Brain microvascular endothelial cell (primary cell): Measurements from ENCODE around the gene SIRT4.

Experiments
- DNase-seq: peaks from one replicate; pipeline ENCODE4 v3.0.0-alpha.2; 2020
- H3K27ac ChIP-seq: fragments of 250-450 bp; sonication (Bioruptor Pico); 2 replicates; pipeline ENCODE4 v1.5.1; 2020; ENCODE audit warnings: mild to moderate bottlenecking, moderate library complexity
- H3K27me3 ChIP-seq: fragments of 250-450 bp; sonication (Bioruptor Pico); replicated peaks from 2 replicates; pipeline ENCODE4 v1.5.1; 2020; ENCODE audit warnings: mild to moderate bottlenecking
- H3K36me3 ChIP-seq: fragments of 250-450 bp; sonication (Bioruptor Pico); replicated peaks from 2 replicates; pipeline ENCODE4 v1.5.1; 2020; ENCODE audit warnings: mild to moderate bottlenecking
- H3K4me3 ChIP-seq: 2 replicates; pipeline ENCODE4 v1.5.1; 2011; ENCODE audit warnings: low read depth, mild to moderate bottlenecking, control low read depth, low read length, moderate library complexity
- CTCF ChIP-seq: IDR thresholded peaks from 2 replicates; pipeline ENCODE4 v1.5.1; 2011; ENCODE audit warnings: low read depth, mild to moderate bottlenecking, moderate library complexity, low read length, control low read depth, inconsistent platforms; ENCODE audit errors: missing control alignments
- in situ Hi-C: cut with HindIII; loops from 2 replicates; pipeline ENCODE4 v1.10.0; 2017; ENCODE audit warnings: low sequenced_read_pairs, low pct_ligation_motif_present

SIRT4 gene

GRCh38 chr12:120346681-120347080 lies 44.6 kb downstream of the SIRT4 start:
- H3K4me3 ChIP-seq: no peak overlapping the region
- H3K27ac ChIP-seq: no peak overlapping the region
- no peaks in the 10 kb centered on the region for H3K27me3 ChIP-seq
- DNase-seq: no peak
- no peaks in the 10 kb centered on the region for H3K36me3 ChIP-seq
- in situ Hi-C loops: no loop called here
- peak; percentile 45 for TF ChIP-seq CTCF

- Histone ChIP-seq H3K27me3 (no peaks in the 10 kb centered on the region), H3K27ac (no peak overlapping the region), H3K36me3 (no peaks in the 10 kb centered on the region), H3K4me3 (no peak overlapping the region)
- TF ChIP-seq CTCF: no peak
- in situ Hi-C loops: no loop called here
- DNase-seq: no peak
Observed at GRCh38 chr12:120347766-120348165, 45.6 kb downstream of the SIRT4 start.

- in situ Hi-C loops: no loop called here
- H3K27me3 ChIP-seq: no peaks in the 10 kb centered on the region
- no peak overlapping the region for H3K27ac ChIP-seq
- DNase-seq: no peak
- no peak overlapping the region for H3K4me3 ChIP-seq
- TF ChIP-seq CTCF: no peak
- no peaks in the 10 kb centered on the region for H3K36me3 ChIP-seq
Observed at GRCh38 chr12:120350576-120351350, 48.6 kb downstream of the SIRT4 start.

GRCh38 chr12:120352117-120352516 lies 50.0 kb downstream of the SIRT4 start:
- Histone ChIP-seq H3K4me3 (no peak overlapping the region), H3K27ac (no peak overlapping the region), H3K27me3 (no peaks in the 10 kb centered on the region), H3K36me3 (no peaks in the 10 kb centered on the region)
- TF ChIP-seq CTCF: no peak
- DNase-seq: peak; percentile 55
- in situ Hi-C loops: no loop called here

- H3K36me3 ChIP-seq: no peaks in the 10 kb centered on the region
Observed at GRCh38 chr12:120353136-120353535, 51.0 kb downstream of the SIRT4 start.

More at GRCh38 chr12:120353136-120353535, 51.0 kb downstream of the SIRT4 start:
- H3K27ac ChIP-seq: no peak overlapping the region
- H3K27me3 ChIP-seq: no peaks in the 10 kb centered on the region
- DNase-seq: no peak
- H3K4me3 ChIP-seq: no peak overlapping the region
- in situ Hi-C loops: no loop called here
- TF ChIP-seq CTCF: no peak
